C4-2B (cell line): ENCODE data around the gene GHRL.

Experiments used
- H3K27ac ChIP-seq: fragments of 450-650 bp; 2 replicates; pipeline ENCODE4 v1.5.1; 2017
- ZFX ChIP-seq: fragments of 450-650 bp; IDR thresholded peaks from 2 replicates; pipeline ENCODE4 v1.6.1; 2017
- TF ChIP-seq, protein P1 (sequence below): fragments of 450-650 bp; conservative IDR thresholded peaks from 2 replicates; pipeline ENCODE4 v1.5.1; 2017; ENCODE audit warnings: mild to moderate bottlenecking

Gene GHRL, protein sequence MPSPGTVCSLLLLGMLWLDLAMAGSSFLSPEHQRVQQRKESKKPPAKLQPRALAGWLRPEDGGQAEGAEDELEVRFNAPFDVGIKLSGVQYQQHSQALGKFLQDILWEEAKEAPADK

DNA sequence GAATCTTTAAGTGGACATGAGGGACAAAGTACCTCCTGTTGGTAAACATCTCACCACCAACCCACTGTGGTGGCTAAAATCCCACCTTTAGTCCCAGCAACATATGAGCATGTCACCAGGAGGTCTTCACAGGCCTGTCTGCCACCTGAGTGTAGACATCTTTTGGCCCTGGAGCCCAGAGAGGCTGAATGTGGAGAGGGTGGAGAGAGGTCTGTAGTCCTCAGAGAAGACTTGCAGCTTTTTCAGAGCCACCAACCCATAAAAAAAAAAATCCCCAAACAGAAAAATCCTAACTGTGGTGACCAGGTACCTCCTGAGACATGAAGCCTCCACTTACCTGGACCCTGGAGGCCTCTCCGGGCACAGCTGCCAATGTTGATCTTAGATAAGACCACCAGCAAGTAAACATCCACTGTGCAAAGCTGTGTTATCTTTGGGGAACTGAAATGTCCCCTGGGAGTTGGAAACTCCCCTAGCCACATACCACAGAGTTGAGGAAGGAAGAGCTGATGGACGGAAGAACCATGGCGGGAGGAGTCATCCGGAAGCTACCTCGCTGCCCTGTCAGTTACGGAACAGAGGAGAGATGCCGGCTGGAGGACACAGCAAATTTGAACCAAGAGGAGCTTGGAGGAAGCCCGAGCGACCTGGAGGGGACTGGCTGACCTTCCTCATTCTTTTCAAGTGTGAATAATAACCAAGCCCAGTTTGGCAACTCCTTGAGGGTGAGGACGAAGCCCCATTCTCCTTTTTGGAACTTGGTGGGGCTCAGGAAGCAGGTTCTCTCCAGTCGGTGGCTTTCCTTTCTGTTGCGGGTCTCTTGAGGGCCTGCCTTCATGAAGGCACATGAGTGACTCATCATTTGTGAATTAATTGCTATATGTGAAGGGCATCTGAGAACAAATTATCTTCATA, at the start of gene GHRL:
Gene GHRL (minus strand): TSS at position 443 of the 915 bp plus-strand sequence. CDS start 2,767 bp downstream, outside the sequence.
- H3K27ac ChIP-seq: no peak within 1 kb of the TSS
- TF ChIP-seq, protein P1, sequence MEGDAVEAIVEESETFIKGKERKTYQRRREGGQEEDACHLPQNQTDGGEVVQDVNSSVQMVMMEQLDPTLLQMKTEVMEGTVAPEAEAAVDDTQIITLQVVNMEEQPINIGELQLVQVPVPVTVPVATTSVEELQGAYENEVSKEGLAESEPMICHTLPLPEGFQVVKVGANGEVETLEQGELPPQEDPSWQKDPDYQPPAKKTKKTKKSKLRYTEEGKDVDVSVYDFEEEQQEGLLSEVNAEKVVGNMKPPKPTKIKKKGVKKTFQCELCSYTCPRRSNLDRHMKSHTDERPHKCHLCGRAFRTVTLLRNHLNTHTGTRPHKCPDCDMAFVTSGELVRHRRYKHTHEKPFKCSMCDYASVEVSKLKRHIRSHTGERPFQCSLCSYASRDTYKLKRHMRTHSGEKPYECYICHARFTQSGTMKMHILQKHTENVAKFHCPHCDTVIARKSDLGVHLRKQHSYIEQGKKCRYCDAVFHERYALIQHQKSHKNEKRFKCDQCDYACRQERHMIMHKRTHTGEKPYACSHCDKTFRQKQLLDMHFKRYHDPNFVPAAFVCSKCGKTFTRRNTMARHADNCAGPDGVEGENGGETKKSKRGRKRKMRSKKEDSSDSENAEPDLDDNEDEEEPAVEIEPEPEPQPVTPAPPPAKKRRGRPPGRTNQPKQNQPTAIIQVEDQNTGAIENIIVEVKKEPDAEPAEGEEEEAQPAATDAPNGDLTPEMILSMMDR: no peak
- no peak for TF ChIP-seq ZFX

DNA sequence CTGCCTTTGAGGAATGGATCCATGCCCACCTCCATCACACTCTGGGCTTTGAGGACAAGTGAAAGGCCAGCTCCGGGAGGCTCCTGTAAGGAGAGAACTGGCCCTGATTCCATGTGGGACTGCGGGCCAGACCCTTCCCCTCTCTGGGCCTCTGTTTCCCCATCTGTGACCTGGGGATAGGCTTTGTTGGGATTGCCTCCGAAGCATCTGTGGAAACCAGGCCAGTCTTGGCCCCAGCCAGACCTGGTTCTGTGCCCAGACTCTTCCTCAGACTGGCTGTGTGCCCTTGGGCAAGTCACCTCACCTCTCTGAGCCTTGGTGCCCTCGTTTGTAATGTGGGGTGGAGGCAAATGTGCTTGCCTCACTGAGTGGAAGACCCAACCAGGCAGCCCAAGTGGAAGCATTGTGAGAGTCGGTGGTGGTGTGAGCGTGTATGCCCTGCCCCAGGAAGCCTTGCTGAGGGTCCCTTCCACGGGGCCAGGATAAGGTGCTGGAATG, 49.2 kb upstream of the GHRL start:
- H3K27ac ChIP-seq: no peak overlapping the region
- TF ChIP-seq, protein P1: no peak
- no peak for TF ChIP-seq ZFX

DNA sequence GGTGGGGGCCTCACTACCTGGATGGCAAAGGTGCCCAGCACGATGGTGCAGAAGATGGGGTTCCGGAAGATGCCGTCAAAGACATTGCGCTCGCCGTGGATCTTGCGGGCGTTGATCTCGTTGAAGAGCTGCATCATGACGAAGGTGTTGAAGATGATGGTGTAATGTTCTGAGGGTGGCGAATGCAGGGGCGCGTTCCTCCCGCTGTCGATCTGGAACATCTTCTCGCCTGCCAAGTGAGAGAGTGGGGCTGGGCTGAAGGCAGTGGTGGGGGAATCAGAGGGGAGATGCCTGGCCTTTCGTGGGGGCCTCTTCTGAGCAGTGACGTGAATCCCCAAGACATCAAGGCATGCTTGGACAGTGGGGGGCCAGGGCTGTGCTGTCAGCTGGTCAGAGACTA, 47.7 kb upstream of the GHRL start:
- H3K27ac ChIP-seq: no peak overlapping the region
- TF ChIP-seq, protein P1: no peak
- no peak for TF ChIP-seq ZFX

DNA sequence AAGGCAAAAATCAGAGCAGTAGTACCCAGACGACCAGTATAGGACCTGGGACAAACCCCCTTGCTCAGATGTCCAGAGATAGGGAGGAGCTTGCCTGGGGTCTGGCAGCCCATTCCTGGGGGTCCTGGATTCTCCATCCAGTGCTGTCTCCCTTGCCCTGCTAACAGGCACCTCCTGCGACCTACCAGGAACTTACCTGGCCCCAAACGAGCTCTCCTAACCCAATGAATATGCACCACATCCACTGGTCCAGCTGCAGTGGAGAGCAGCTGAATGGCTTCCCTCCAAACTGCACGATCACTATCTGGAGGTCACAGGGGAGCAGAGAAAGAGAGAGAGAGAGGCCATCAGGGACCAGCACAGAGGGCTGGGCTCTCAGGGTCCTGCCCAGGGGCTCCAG, 47.3 kb upstream of the GHRL start:
- H3K27ac ChIP-seq: no peak overlapping the region
- TF ChIP-seq ZFX: no peak
- TF ChIP-seq, protein P1: no peak

DNA sequence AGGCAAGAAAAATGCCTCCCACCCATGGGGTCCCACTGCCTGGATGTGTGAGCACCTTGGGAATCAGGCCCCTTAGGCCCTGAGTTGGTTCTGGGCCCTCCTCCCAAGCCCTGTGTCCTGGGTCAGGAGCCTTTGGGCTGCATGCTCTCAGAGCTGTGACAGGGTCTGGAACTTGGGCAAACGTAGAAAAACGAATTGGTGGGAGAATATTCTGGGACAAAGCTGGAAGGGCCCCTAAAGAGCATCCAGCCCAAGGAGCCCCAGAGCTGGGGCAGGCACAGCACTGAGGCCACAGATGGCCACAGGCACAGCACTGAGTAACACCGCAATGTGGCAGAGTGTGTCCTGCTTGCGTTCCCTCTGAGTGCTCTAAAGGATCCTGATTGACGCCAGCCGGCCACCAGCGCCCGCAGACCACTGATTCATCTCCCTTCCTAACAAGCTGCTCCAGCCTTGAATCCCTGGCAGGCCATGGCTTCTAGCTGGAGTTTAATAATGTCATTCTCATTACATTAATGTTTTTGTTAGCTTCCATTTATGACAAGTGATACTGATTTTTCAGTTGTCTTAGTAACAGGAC, 46.7 kb upstream of the GHRL start:
- no peak overlapping the region for H3K27ac ChIP-seq
- TF ChIP-seq, protein P1: no peak
- no peak for TF ChIP-seq ZFX

DNA sequence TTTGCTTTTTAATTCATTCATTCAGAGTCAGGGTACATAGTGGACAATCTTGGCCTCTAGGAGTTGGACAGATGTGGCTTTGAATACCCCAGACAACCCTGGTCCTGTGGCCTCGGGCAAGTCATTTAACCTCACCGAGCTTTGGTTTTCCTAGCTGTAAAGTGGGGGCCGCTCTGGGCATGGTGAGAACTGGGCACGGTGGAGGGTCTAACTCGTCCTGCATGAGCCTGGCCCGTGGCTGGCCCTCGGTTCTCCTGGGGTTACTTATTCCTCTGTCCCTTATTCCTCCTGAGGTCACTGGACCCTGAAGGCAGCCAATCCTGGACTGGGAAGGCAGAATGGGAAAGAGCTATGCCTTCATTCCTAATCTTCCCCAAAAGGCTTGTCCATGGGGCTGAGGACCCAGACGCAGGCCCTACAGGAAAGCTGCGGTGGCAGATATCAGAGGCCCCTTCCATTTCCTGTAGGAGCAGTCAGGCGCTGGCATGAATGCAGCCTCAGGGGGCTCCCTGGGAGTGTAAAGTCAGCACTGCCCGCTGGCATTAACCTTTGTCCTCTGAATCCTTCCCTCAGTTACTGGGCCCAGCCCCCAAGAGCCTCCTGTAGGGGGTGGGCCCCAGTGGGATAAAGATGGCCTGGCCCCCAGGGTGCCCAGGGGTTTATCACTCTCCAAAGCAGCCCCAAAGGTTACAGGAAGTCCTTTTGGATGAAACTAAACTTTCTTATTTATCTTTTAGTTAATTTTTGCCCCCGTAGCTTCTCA, 46.0 kb upstream of the GHRL start:
- TF ChIP-seq, protein P1: no peak
- no peak overlapping the region for H3K27ac ChIP-seq

DNA sequence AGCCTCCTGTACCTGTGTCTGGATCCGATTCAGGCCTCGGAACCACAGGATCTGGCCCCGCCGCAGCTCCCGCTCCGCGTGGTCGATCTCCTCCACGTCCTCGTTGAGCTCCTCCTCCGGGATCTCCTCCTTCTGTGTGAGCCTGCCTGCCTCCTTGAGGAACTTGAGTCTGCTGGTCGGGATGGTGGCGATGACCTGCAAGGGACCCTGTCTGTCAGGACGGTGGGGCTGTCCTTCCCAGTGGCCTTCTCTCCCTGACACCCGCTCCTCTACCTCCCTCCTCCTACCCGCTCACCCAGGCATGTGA, 45.4 kb upstream of the GHRL start:
- TF ChIP-seq, protein P1: no peak
- TF ChIP-seq ZFX: no peak
- no peak overlapping the region for H3K27ac ChIP-seq
